Lung (tissue), 12 donors: ENCODE results near the gene CFAP61. TPM values are rescaled to one million over a fixed set of nuclear protein-coding genes. Genes with fewer than 3 reads are reported as not detected.
A peak's percentile ranks its signal among the peaks of the same experiment; 100 is the strongest.

ENCODE experiments used
- ATAC-seq: fragments of 200-7000 bp; cut with Tn5 transposase; one replicate; pipeline ENCODE4 v1.9.1; 2020; ENCODE audit warnings: moderate number of reproducible peaks; ENCODE audit not compliant: insufficient read depth, low FRiP score
- DNase-seq, 3 donors: peaks; one replicate each; pipeline ENCODE4 v3.0.0-alpha.2; 2013 to 2017
- H3K27ac ChIP-seq, 2 donors: one replicate each; pipeline ENCODE4 v1.5.1; 2013; ENCODE audit warnings: mild to moderate bottlenecking in 2 of 2, moderate library complexity in 2 of 2, control low read depth in 1 of 2, inconsistent platforms in 1 of 2, low read depth in 1 of 2, low read length in 1 of 2
- H3K27me3 ChIP-seq, 3 donors: one replicate each; pipeline ENCODE4 v1.5.1; 2013; ENCODE audit warnings: low read length in 2 of 3; ENCODE audit not compliant: control insufficient read depth in 3 of 3, insufficient read depth in 3 of 3
- H3K36me3 ChIP-seq, 4 donors: one replicate each; pipeline ENCODE4 v1.5.1; 2013; ENCODE audit warnings: low read length in 4 of 4, mild to moderate bottlenecking in 1 of 4, moderate library complexity in 1 of 4; ENCODE audit not compliant: control insufficient read depth in 4 of 4, insufficient read depth in 4 of 4
- H3K4me1 ChIP-seq, 5 donors: one replicate each; pipeline ENCODE4 v1.5.1; 2013; ENCODE audit warnings: low read length in 5 of 5, mild to moderate bottlenecking in 2 of 5, moderate library complexity in 1 of 5; ENCODE audit not compliant: control insufficient read depth in 5 of 5, insufficient read depth in 5 of 5
- H3K4me3 ChIP-seq: one replicate; pipeline ENCODE4 v1.5.1; 2013; ENCODE audit warnings: mild to moderate bottlenecking, control low read depth, moderate library complexity
- H3K9ac ChIP-seq, 2 donors: one replicate each; pipeline ENCODE4 v1.5.1; 2013; ENCODE audit warnings: low read length in 2 of 2, control low read depth in 1 of 2; ENCODE audit not compliant: insufficient read depth in 1 of 2
- H3K9me3 ChIP-seq, 4 donors: one replicate each; pipeline ENCODE4 v1.5.1; 2013; ENCODE audit warnings: low read length in 3 of 4, mild to moderate bottlenecking in 1 of 4, moderate library complexity in 1 of 4; ENCODE audit not compliant: control insufficient read depth in 4 of 4, insufficient read depth in 3 of 4
- WGBS, 2 donors: extraction: QIAGEN DNeasy Blood & Tissue Kit; methylation state at CpG; one replicate each; pipeline ENCODE4 v1.1.7; 2013; 5-methylcytosine and 5-hydroxymethylcytosine counted together
- polyA plus RNA-seq, 2 donors: library from polyadenylated mRNA; stranded (reverse); fragments of 200-250 nt; gene quantifications; one replicate each; pipeline ENCODE4 v1.2.1, GENCODE V29; 2013
- total RNA-seq, 2 donors: library from RNA; depleted of rRNA in 1 of 2; stranded (reverse); fragments of >200 nt in 1 of 2; gene quantifications; one replicate each; pipeline ENCODE4 v1.2.1, GENCODE V29; 2014 to 2021
- TF ChIP-seq, protein P1 (sequence below): IDR thresholded peaks from 2 replicates; pipeline ENCODE4 v1.5.1; 2012; ENCODE audit warnings: mild to moderate bottlenecking; ENCODE audit errors: control extremely low read depth, extremely low read depth
- donor health status: control.
- donor health status: control.
- donor health status: Bipolar disorder and iron deficiency.
- donor health status: healthy.
- donor health status: DM: yes; HTN: yes; CAD: no.

Gene CFAP61
- total and polyA plus RNA-seq, 4 donors: 2.0 to 15.4 (median 6.5) TPM

DNA sequence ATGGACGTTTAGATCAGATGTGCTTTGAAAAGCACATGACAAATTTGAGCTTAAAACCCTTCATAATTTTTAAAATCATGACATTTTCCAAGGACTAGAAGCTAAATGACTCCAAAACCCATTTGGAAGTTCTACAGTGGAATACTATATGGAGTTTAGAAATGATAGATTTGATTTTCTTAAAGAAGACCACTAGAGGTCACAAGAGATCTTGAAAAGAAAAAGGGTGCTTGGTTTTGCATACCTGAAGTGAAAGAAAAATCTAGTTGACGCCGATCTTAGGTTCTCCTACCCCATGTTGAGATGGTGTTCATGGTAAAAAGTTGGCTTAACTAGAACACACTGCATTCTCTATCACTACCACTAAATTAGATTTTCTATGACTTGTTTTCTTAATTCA, 31.5 kb downstream of the CFAP61 start:
- Histone ChIP-seq H3K27me3 (peaks cover 0 to 5% (median 0%) of the 10 kb centered on the region in 3 donors), H3K4me3 (no peak overlapping the region), H3K9ac (no peak overlapping the region), H3K27ac (peak overlapping the region in 1 of 2 donors; percentile 89), H3K36me3 (no peaks in the 10 kb centered on the region), H3K9me3 (no peaks in the 10 kb centered on the region), H3K4me1 (peaks cover 0 to 11% (median 0%) of the 10 kb centered on the region in 5 donors)
- TF ChIP-seq, protein P1, sequence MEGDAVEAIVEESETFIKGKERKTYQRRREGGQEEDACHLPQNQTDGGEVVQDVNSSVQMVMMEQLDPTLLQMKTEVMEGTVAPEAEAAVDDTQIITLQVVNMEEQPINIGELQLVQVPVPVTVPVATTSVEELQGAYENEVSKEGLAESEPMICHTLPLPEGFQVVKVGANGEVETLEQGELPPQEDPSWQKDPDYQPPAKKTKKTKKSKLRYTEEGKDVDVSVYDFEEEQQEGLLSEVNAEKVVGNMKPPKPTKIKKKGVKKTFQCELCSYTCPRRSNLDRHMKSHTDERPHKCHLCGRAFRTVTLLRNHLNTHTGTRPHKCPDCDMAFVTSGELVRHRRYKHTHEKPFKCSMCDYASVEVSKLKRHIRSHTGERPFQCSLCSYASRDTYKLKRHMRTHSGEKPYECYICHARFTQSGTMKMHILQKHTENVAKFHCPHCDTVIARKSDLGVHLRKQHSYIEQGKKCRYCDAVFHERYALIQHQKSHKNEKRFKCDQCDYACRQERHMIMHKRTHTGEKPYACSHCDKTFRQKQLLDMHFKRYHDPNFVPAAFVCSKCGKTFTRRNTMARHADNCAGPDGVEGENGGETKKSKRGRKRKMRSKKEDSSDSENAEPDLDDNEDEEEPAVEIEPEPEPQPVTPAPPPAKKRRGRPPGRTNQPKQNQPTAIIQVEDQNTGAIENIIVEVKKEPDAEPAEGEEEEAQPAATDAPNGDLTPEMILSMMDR: no peak
- peak in 2 of 3 donors; percentile 60 to 68 for DNase-seq
- ATAC-seq: no peak
- 3 to 9% methylated on average over 3 of the region's 3 CpGs for WGBS, 2 donors

DNA sequence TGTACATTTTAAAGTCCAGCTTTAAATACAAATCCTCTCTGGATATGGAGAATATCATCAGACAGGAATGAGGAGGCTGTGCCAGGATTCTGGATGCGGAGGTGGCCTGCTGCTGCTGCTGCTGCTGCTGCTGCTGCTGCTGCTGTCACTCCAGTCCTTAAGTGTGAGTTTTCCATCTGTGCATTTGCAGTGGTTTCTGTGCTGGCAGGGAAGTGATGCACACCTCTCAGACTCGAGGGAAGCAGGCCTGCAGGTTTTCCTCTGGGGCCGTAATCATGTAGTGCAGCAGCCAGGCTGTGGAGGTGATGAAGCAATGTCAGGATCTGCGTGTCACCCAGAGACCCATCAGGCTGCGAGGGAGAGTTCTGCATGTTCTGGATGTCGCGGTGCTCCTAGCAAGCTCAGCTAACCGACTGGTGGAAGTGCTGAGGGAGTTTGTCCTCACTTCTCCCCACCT, 32.0 kb downstream of the CFAP61 start:
- no peak overlapping the region for H3K9ac ChIP-seq
- peaks cover 0 to 11% (median 0%) of the 10 kb centered on the region in 5 donors for H3K4me1 ChIP-seq
- TF ChIP-seq, protein P1: no peak
- H3K27ac ChIP-seq: peak overlapping the region in 1 of 2 donors; percentile 89
- DNase-seq: no peak
- no peaks in the 10 kb centered on the region for H3K36me3 ChIP-seq
- H3K4me3 ChIP-seq: no peak overlapping the region
- ATAC-seq: no peak
- no peaks in the 10 kb centered on the region for H3K9me3 ChIP-seq
- WGBS, 2 donors: 71 to 78% methylated on average over 8 of the region's 8 CpGs
- peaks cover 0 to 3% (median 0%) of the 10 kb centered on the region in 3 donors for H3K27me3 ChIP-seq

DNA sequence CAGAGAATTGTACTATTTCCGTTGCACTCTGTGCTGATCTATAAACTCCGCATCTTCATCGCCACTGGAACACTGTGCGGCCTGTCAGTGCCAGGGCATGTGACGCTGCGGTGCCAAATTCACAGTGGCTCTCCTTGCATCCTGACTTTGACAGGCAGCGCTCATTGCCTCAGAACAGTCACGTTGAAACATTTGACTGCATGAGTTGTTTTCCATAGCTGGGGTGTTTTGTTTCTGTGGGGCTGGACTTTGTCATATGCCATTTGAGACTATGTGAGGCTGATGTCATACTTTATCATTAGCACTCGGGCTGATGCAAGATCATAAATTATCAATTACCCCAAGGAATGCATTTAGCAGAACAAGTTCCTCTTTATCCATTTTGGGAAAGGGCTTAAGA, 32.7 kb downstream of the CFAP61 start:
- WGBS, 2 donors: 83 to 88% methylated on average over 9 of the region's 9 CpGs
- Histone ChIP-seq H3K9ac (no peak overlapping the region), H3K9me3 (no peaks in the 10 kb centered on the region), H3K36me3 (no peaks in the 10 kb centered on the region), H3K4me3 (no peak overlapping the region), H3K27me3 (peaks cover 0 to 3% (median 0%) of the 10 kb centered on the region in 3 donors), H3K4me1 (peaks cover 0 to 11% (median 3%) of the 10 kb centered on the region in 5 donors), H3K27ac (peak overlapping the region in 1 of 2 donors; percentile 89)
- ATAC-seq (no peak), DNase-seq (no peak)
- TF ChIP-seq, protein P1: no peak

DNA sequence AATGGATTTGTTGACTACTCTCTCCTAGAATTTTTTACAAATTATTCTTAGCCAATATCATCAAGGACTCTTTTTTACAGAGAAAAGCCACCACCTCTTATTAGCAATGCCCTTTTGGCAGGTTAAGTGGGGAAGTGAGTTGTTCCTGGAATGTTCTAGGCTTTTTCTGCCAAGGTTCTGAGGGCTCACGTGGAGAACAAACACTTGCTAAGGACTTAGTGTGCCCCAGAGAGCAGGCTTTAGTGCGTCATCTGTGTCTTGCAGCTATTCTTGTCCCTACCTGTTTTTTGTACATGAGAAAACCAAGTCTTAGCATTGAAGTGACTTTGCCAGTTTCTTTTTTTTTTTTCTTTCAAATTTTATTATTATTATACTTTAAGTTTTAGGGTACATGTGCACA, 33.5 kb downstream of the CFAP61 start:
- peak overlapping the region in 1 of 2 donors; percentile 84 for H3K27ac ChIP-seq
- peaks cover 0 to 3% (median 0%) of the 10 kb centered on the region in 3 donors for H3K27me3 ChIP-seq
- TF ChIP-seq, protein P1: no peak
- no peak overlapping the region for H3K4me3 ChIP-seq
- ATAC-seq (peak; percentile 35), DNase-seq (no peak)
- no peak overlapping the region for H3K9ac ChIP-seq
- H3K9me3 ChIP-seq: no peaks in the 10 kb centered on the region
- H3K36me3 ChIP-seq: no peaks in the 10 kb centered on the region
- 54 to 57% methylated on average over 2 of the region's 2 CpGs for WGBS, 2 donors
- peaks cover 0 to 11% (median 3%) of the 10 kb centered on the region in 5 donors for H3K4me1 ChIP-seq
